ENCODE data around the gene ELAPOR2. TPM values are rescaled to one million over a fixed set of nuclear protein-coding genes. Genes with fewer than 3 reads are reported as not detected.

The ELAPOR2 gene
- total and polyA plus RNA-seq, 2 of the 13 experiments (the other 11 are each of a cell fraction or from before 2014, with no cell fraction given) = 7.8 to 8.4 TPM

- Histone ChIP-seq H3K4me3 (replicated peaks in 1 of 3; ENCODE audit: insufficient read depth in 1 of 3, low read depth in 2 of 3, low read length in 3 of 3) (peak overlapping the region in 2 of 3 experiments; percentile 53 to 76; a peak in 1 of 6 replicates), H3K27ac (ENCODE audit: extremely low read length, insufficient read depth, low read length) (no peak overlapping the region), H3K36me3 (replicated peaks in 1 of 2; ENCODE audit: control insufficient read depth in 1 of 2, insufficient read depth in 2 of 2, low read length in 2 of 2) (no peaks in the 10 kb centered on the region), H3K9ac (ENCODE audit: insufficient read depth, low read depth, low read length) (0 out of 2 replicates have a peak overlapping the region, but pooled peaks have one; percentile 2), H3K27me3 (ENCODE audit: control insufficient read depth in 1 of 2, insufficient read depth in 2 of 2, low read length in 2 of 2) (peaks cover 2 to 26% of the 10 kb centered on the region in 2 experiments; a peak in 3 of 5 replicates), H3K9me3 (ENCODE audit: low read length) (no peaks in the 10 kb centered on the region), H4K20me1 (ENCODE audit: insufficient read depth, low read length) (no peaks in the 10 kb centered on the region), H3K4me2 (ENCODE audit: low read depth, low read length) (peak overlapping the region; percentile 76), H3K79me2 (ENCODE audit: insufficient read depth, low read length) (no peaks in the 10 kb centered on the region), H3K4me1 (ENCODE audit: insufficient read depth, low read length) (peaks cover 14% of the 10 kb centered on the region), H2AFZ (ENCODE audit: low read length) (no peak overlapping the region)
- in situ Hi-C loops (cut with HindIII; ENCODE audit: extremely low pct_ligation_motif_present, low pct_unique_long_range_greater_than_20kb) = no loop called here
- CTCF ChIA-PET (ENCODE audit: low intra/inter-chr PET ratio, low total read pairs) = interaction anchor here (1.2 kb wide), 2 partner anchors 121 to 176 kb away, joined by 3 to 4 read pairs; no protein-coding TSS in a partner anchor
- FAIRE-seq (no peak), DNase-seq (ENCODE audit: low spot score) (no peak), ATAC-seq (no peak)
- TF ChIP-seq ZNF280B (CRISPR knock-in tag; IDR thresholded peaks at IDR 0.05; ENCODE audit: borderline replicate concordance) = no peak
- TF ChIP-seq ZNF136 (CRISPR knock-in tag; IDR thresholded peaks at IDR 0.05; ENCODE audit: low read depth) = no peak
- no peak for TF ChIP-seq HNRNPLL (IDR thresholded peaks at IDR 0.05; ENCODE audit: low read depth, low read length, poor library complexity, severe bottlenecking)
- TF ChIP-seq ATAD3A (CRISPR knock-in tag; IDR thresholded peaks at IDR 0.05) = no peak
- TF ChIP-seq HNRNPK (IDR thresholded peaks at IDR 0.05; ENCODE audit: low read depth, low read length, poor library complexity, severe bottlenecking) = no peak
- TF ChIP-seq TBL1XR1 (IDR thresholded peaks at IDR 0.05; ENCODE audit: borderline replicate concordance, low read length, partially characterized antibody) = no peak
- no peak for TF ChIP-seq TCF7 (IDR thresholded peaks at IDR 0.05; ENCODE audit: low read depth)
- no peak for TF ChIP-seq ZNF883 (CRISPR knock-in tag; IDR thresholded peaks at IDR 0.05; ENCODE audit: not compliant biosample characterization)
- no peak for TF ChIP-seq KDM5A (IDR thresholded peaks at IDR 0.05; ENCODE audit: borderline replicate concordance, low read length)
- no peak for TF ChIP-seq ZNF703 (CRISPR knock-in tag; IDR thresholded peaks at IDR 0.05; ENCODE audit: borderline replicate concordance)
- TF ChIP-seq ZNF17 (CRISPR knock-in tag; IDR thresholded peaks at IDR 0.05) = no peak
- TF ChIP-seq ZNF740 (CRISPR knock-in tag; IDR thresholded peaks at IDR 0.05) = no peak
- no peak for TF ChIP-seq PAX8 (CRISPR knock-in tag; IDR thresholded peaks at IDR 0.05; ENCODE audit: borderline replicate concordance)
- TF ChIP-seq HOXA7 (CRISPR knock-in tag; IDR thresholded peaks at IDR 0.05) = no peak
- POLR2A ChIA-PET = interaction anchor here (0.9 kb wide), 1 partner anchor 92 kb away, joined by 3 read pairs; the partner anchor contains the start of gene DMTF1
- intact Hi-C loops (cut with micrococcal nuclease; ENCODE audit: unreplicated experiment) = no loop called here
- 26% methylated on average over 2 of the region's 2 CpGs for WGBS (ENCODE audit: low lambda C conversion rate)
- no TSS peak for BruUV-seq (replicated peaks)
Observed at GRCh38 chr7:87060288-87060537, 759 bp upstream of the ELAPOR2 start.

Data from HepG2 (cell line).